ENCODE data around the gene ENTPD6.

Gene ENTPD6

GRCh38 chr20:25257130-25257529 is 61.6 kb downstream of the ENTPD6 start (continued):
- TF ChIP-seq TSHZ2 (CRISPR knock-in tag; IDR thresholded peaks at IDR 0.05) (no peak), TCF4 (CRISPR knock-in tag; IDR thresholded peaks at IDR 0.05; ENCODE audit: borderline replicate concordance) (no peak), GLIS3 (CRISPR knock-in tag; IDR thresholded peaks at IDR 0.05) (no peak)

GRCh38 chr20:25257756-25258475 is 62.4 kb downstream of the ENTPD6 start:
- no peak for ATAC-seq
- TF ChIP-seq CREB5 (CRISPR knock-in tag; IDR thresholded peaks at IDR 0.05; ENCODE audit: low read depth) = no peak
- TF ChIP-seq GLIS3 (CRISPR knock-in tag; IDR thresholded peaks at IDR 0.05) = no peak

- ATAC-seq = no peak
- TF ChIP-seq TSHZ2 (CRISPR knock-in tag; IDR thresholded peaks at IDR 0.05) = no peak
- TF ChIP-seq RARB (CRISPR knock-in tag; IDR thresholded peaks at IDR 0.05) = no peak
- TF ChIP-seq PATZ1 (CRISPR knock-in tag; IDR thresholded peaks at IDR 0.05; ENCODE audit: borderline replicate concordance) = no peak
- TF ChIP-seq ZNF70 (CRISPR knock-in tag; IDR thresholded peaks at IDR 0.05) = no peak
- no peak for TF ChIP-seq ZFP30 (CRISPR knock-in tag; IDR thresholded peaks at IDR 0.05)
- no peak for TF ChIP-seq CREB5 (CRISPR knock-in tag; IDR thresholded peaks at IDR 0.05; ENCODE audit: low read depth)
- no peak for TF ChIP-seq TOX (CRISPR knock-in tag; IDR thresholded peaks at IDR 0.05; ENCODE audit: borderline replicate concordance)
- TF ChIP-seq GLIS3 (CRISPR knock-in tag; IDR thresholded peaks at IDR 0.05) = no peak
- TF ChIP-seq ZNF8 (CRISPR knock-in tag; IDR thresholded peaks at IDR 0.05) = no peak
- TF ChIP-seq ZC3H10 (CRISPR knock-in tag; IDR thresholded peaks at IDR 0.05) = no peak
- no peak for TF ChIP-seq SNAI2 (CRISPR knock-in tag; IDR thresholded peaks at IDR 0.05)
Observed at GRCh38 chr20:25258476-25258805, 62.9 kb downstream of the ENTPD6 start.

- TF ChIP-seq ZNF70 (CRISPR knock-in tag; IDR thresholded peaks at IDR 0.05) = no peak
- no peak for TF ChIP-seq ESRRG (CRISPR knock-in tag; IDR thresholded peaks at IDR 0.05)
- no peak for ATAC-seq
Observed at GRCh38 chr20:25258828-25259227, 63.3 kb downstream of the ENTPD6 start.

- TF ChIP-seq TCF4 (CRISPR knock-in tag; IDR thresholded peaks at IDR 0.05; ENCODE audit: borderline replicate concordance) = no peak
- TF ChIP-seq CSRNP3 (CRISPR knock-in tag; IDR thresholded peaks at IDR 0.05) = no peak
- no peak for TF ChIP-seq TOX (CRISPR knock-in tag; IDR thresholded peaks at IDR 0.05; ENCODE audit: borderline replicate concordance)
- no peak for TF ChIP-seq ZC3H10 (CRISPR knock-in tag; IDR thresholded peaks at IDR 0.05)
- no peak for ATAC-seq
Observed at GRCh38 chr20:25259358-25259757, 63.8 kb downstream of the ENTPD6 start.
